Cardiac ventricle fibroblast (primary cell): ENCODE measurements around the gene FAAP20. TPM values are rescaled to one million over a fixed set of nuclear protein-coding genes. Genes with fewer than 3 reads are reported as not detected.

ENCODE experiments used
- total RNA-seq: library from RNA; depleted of rRNA; stranded (reverse); fragments of >200 nt; gene quantifications from 2 replicates; pipeline ENCODE4 v1.2.3, GENCODE V29; 2015

FAAP20 gene
- 32.1 and 32.9 TPM in 2 replicates for total RNA-seq

GRCh38 chr1:2194319-2194897 is at the start of gene FAAP20:
Gene FAAP20 (minus strand): TSS chr1:2194772. CDS start chr1:2194749, 23 bp downstream.

GRCh38 chr1:2228157-2228594 is 33.6 kb upstream of the FAAP20 start, which contains the start of gene SKI:
Gene SKI (plus strand): TSS chr1:2228319. CDS start chr1:2228767, 448 bp downstream.

Other genes with a start within 250 kb of the FAAP20 start
- not detected in 2 replicates for gene CFAP74, start 191.0 kb downstream of the FAAP20 start, total RNA-seq
- gene GABRD, start 175.4 kb downstream of the FAAP20 start, total RNA-seq, result 0.37 TPM in 1 of 2 replicates, not detected in the other
- 0.15 and 2.3 TPM in 2 replicates for gene PRKCZ, start 144.4 kb downstream of the FAAP20 start, total RNA-seq
- 62.8 and 70.0 TPM in 2 replicates for gene SKI, start 33.5 kb upstream of the FAAP20 start, total RNA-seq
- 4.7 and 5.7 TPM in 2 replicates for gene MORN1, start 196.8 kb upstream of the FAAP20 start, total RNA-seq
- gene RER1, start 197.1 kb upstream of the FAAP20 start, total RNA-seq, result 96.5 and 119 TPM in 2 replicates
- gene PEX10, start 217.8 kb upstream of the FAAP20 start, total RNA-seq, result 22.2 and 27.0 TPM in 2 replicates